NOMO-1 treated with DMSO at 0.1 percent for 48 hours (cell line): ENCODE measurements around the gene KRTAP27-1.

Experiments
- DNase-seq: peaks from one replicate; lab custom pipeline; 2025; ENCODE audit not compliant: unreplicated experiment; lab: John Stamatoyannopoulos, UW

KRTAP27-1 gene

DNA sequence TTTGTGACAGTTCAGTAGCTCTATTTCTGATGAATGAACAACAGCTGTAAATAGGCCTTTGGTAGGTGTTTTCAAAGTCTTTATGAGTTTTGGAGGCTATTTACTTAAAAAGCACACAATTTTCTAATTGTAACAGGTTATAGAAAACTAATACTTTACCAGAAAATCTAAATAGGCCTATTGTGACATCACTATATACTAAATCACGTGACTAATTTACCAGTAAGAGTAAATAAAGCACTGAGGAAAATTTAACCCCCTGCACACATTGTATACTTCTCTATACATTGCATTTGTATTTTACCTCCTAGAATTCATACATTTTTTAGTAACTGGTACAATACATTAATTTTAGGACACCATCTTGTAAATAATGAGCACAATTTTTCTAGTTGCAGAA, 32.4 kb downstream of the KRTAP27-1 start:
- no peak for DNase-seq

DNA sequence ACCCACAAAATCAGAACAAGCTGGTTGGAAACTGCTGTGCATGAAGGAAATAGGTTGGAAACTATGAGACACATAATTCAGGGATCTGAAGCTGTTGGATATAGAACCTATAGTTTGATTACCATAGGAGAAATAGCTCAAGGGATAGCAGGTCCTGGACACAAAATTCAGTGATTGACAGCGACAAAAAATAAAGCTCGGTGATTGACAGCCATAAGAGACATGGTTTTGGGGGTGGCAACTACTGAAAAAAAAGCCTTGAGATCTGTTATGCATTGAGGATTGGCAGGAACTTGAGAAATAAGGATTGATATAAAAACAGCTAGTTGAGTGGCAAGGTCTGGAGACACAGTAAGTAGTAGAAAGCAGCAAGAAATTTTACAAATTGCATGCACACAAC, 48.3 kb downstream of the KRTAP27-1 start, which contains the start of gene KRTAP25-1:
KRTAP25-1 (minus strand) TSS at position 300 of the 400 bp plus-strand sequence; CDS start at position 276, 24 bp downstream.
- DNase-seq: no peak
